HFF-Myc (cell line): ENCODE measurements around the gene ATRNL1.

Experiments used
- DNase-seq: peaks from one replicate; pipeline ENCODE4 v3.0.0-alpha.2; 2011; ENCODE audit warnings: low read depth; ENCODE audit errors: extremely low read depth
- H3K4me3 ChIP-seq: replicated peaks from 2 replicates; pipeline ENCODE4 v1.5.1; 2011; ENCODE audit warnings: low read depth, mild to moderate bottlenecking, control low read depth, low read length
- CTCF ChIP-seq: IDR thresholded peaks from 2 replicates; pipeline ENCODE4 v1.5.1; 2012; ENCODE audit warnings: mild to moderate bottlenecking, low read depth, low read length, control low read depth; ENCODE audit errors: missing control alignments

Gene ATRNL1

GRCh38 chr10:115989621-115990020 lies 896.5 kb downstream of the ATRNL1 start:
- H3K4me3 ChIP-seq = no peak overlapping the region
- TF ChIP-seq CTCF = no peak
- no peak for DNase-seq

GRCh38 chr10:115992236-115992986 lies 899.2 kb downstream of the ATRNL1 start:
- no peak overlapping the region for H3K4me3 ChIP-seq
- DNase-seq = no peak
- TF ChIP-seq CTCF = no peak

- TF ChIP-seq CTCF = no peak
- no peak overlapping the region for H3K4me3 ChIP-seq
- no peak for DNase-seq
Observed at GRCh38 chr10:115996031-115996430, 902.9 kb downstream of the ATRNL1 start.

GRCh38 chr10:115998301-115998700 lies 905.1 kb downstream of the ATRNL1 start:
- no peak for TF ChIP-seq CTCF
- H3K4me3 ChIP-seq = no peak overlapping the region
- no peak for DNase-seq
